ACC112 (cell line): ENCODE results near the gene TCF3.

ENCODE experiments used
- H2AFZ ChIP-seq: fragments of 200-600 bp; sonication (generic); one replicate; pipeline ENCODE4 v1.6.0; 2017; ENCODE audit warnings: antibody characterized with exemption, low read length; ENCODE audit not compliant: unreplicated experiment
- H3K27ac ChIP-seq: fragments of 200-600 bp; sonication (generic); 2 replicates; pipeline ENCODE4 v1.5.1; 2014; ENCODE audit warnings: low read depth, mild to moderate bottlenecking, antibody characterized with exemption, low read length, moderate library complexity
- H3K27me3 ChIP-seq: fragments of 200-600 bp; sonication (generic); 2 replicates; pipeline ENCODE4 v1.6.1; 2014; ENCODE audit warnings: mild to moderate bottlenecking, antibody characterized with exemption, low read length, moderate library complexity, mixed read lengths; ENCODE audit not compliant: insufficient read depth
- H3K36me3 ChIP-seq: fragments of 200-600 bp; sonication (generic); 2 replicates; pipeline ENCODE4 v1.6.1; 2016; ENCODE audit warnings: mild to moderate bottlenecking, antibody characterized with exemption, low read length, moderate library complexity, mixed read lengths; ENCODE audit not compliant: insufficient read depth
- H3K4me1 ChIP-seq: fragments of 200-600 bp; sonication (generic); one replicate; pipeline ENCODE4 v1.6.1; 2016; ENCODE audit warnings: low read length, mixed read lengths; ENCODE audit not compliant: insufficient read depth, unreplicated experiment, control insufficient read depth
- H3K4me3 ChIP-seq: fragments of 200-600 bp; sonication (generic); 2 replicates; pipeline ENCODE4 v1.5.1; 2014; ENCODE audit warnings: mild to moderate bottlenecking, low read depth, low read length
- H3K79me2 ChIP-seq: fragments of 200-600 bp; sonication (generic); one replicate; pipeline ENCODE4 v1.6.0; 2016; ENCODE audit warnings: low read length; ENCODE audit not compliant: control insufficient read depth, unreplicated experiment, insufficient read depth

Gene TCF3

DNA sequence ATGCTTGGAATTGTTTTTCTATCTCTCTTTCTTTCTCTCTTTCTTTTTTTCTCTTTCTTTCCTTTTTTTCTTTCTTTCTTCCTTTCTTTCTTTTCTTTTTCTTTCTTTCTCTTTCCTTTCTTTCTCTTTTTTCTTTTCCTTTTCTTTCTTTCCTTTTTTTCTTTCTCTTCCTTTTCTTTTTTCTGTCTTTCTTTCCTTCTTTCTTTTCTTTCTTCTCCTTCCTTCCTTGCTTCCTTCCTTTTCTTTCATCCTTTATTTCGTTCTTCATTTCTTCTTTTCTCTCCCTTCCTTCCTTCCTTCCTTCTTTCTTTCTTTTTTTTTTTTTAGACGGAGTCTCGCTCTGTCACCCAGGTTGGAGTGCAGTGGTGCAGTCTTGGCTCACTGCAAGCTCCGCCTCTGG is 82.4 kb downstream of the TCF3 start:
- H3K27ac ChIP-seq, result no peak overlapping the region
- no peaks in the 10 kb centered on the region for H3K27me3 ChIP-seq
- H3K36me3 ChIP-seq, result no peaks in the 10 kb centered on the region
- H3K4me1 ChIP-seq, result peaks cover 8% of the 10 kb centered on the region
- no peak overlapping the region for H2AFZ ChIP-seq
- H3K4me3 ChIP-seq, result no peak overlapping the region
- H3K79me2 ChIP-seq, result peaks cover 11% of the 10 kb centered on the region

DNA sequence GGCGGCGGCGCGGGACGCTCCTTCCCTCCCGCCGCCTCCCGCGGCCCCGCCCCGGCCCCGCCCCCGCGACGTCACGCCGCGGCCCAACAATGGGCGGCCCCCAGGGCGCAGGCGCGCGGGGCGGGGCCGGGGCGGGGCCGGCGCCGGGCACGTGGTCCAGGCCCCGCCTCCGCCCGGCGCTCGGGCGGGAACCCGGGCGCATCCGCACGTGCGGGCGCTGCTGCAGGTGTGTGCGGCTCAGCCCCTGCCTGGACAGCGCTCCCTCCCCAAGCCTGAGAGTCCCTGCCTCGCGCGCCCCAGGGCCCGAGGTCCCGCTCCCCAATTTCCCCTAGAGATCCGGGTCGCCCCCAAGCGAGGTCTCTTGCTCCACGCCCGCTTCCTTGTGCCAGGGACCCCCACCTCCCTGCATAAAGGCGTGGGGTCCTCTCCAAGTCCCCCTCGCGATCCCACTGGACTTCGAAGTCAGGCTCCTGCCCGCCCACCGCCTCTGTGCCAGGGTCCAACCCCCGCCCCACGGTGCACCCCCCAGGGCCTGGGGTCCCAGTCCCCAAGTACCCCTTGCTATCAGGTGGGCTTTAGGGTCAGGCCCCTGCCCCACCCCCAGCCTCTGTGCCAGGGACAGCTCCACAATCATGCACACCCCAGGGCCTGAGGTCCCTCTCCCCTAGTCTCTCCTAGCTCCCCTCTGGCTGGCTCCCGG is 83.9 kb downstream of the TCF3 start, which contains the start of gene MEX3D:
Gene MEX3D (minus strand): TSS at position 6 of the 700 bp plus-strand sequence. CDS start 267 bp downstream, outside the sequence.
- Histone ChIP-seq H2AFZ (no peak within 1 kb of the TSS), H3K27me3 (no peaks in the 10 kb centered on the region), H3K79me2 (peaks cover 11% of the 10 kb centered on the region), H3K36me3 (no peaks in the 10 kb centered on the region), H3K4me3 (peak within 1 kb of the TSS; percentile 89), H3K4me1 (peaks cover 8% of the 10 kb centered on the region), H3K27ac (no peak within 1 kb of the TSS)

DNA sequence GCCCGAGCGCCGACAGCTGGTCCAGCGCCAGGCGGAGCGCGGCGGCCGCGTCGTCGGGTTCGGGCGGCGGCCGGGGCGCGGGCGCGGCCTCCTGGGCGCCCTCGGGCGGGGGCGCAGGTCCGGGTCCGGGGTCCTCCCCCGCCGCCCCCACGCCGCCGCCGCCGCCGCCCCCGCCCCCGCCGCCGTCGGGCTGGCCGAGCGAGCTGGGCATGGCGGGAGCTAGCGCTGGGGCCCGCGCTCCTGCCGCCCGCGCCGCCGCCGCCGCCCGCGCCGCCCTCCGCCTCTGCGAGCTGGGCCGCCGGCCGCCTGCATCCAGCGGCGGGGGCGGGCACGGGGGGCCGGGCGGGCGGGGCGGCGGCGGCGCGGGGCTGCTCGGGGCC is 84.6 kb downstream of the TCF3 start:
- Histone ChIP-seq H2AFZ (no peak overlapping the region), H3K79me2 (peaks cover 13% of the 10 kb centered on the region), H3K27ac (no peak overlapping the region), H3K4me3 (no peak overlapping the region), H3K27me3 (no peaks in the 10 kb centered on the region), H3K36me3 (no peaks in the 10 kb centered on the region), H3K4me1 (peaks cover 8% of the 10 kb centered on the region)

DNA sequence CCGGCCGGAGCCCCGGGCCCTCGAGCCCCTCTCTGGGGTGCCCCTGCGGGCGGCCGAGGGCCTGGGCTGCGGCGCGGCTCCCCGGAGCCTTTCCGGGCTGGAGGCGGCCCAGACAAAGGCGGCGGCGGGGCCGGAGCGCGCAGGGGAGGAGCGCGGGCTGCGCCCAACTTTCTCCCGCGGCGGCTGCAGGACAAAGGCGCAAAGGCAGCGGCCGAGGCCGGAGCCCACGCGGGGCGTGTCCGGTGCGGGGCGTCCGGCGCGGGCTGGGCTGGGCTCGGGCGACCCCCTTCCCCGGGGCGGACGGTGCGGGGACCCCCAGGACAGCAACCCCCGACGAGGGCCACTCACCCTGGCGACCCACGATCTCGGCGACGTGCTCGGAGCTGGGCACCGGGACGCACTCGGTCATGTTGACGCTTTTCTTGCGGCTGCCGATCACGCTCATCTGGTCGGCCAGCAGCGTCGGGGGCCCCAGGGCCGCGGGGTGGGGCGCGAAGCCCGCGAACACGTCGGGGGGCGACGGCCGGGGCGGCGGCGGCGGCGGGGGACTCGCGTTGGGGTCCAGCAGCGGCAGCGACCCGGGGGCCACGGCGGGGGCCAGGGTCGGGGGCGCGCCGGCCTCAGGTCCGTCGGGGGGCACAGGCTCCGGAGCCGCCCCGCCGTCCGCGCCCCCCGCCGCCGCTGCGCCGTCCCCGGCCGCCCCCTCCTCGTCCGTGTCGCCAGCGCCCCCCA is 85.1 kb downstream of the TCF3 start:
- Histone ChIP-seq H3K4me1 (peaks cover 8% of the 10 kb centered on the region), H3K79me2 (peaks cover 14% of the 10 kb centered on the region), H3K27ac (peak overlapping the region; percentile 37; the same call in 1 of the 2 replicates)

DNA sequence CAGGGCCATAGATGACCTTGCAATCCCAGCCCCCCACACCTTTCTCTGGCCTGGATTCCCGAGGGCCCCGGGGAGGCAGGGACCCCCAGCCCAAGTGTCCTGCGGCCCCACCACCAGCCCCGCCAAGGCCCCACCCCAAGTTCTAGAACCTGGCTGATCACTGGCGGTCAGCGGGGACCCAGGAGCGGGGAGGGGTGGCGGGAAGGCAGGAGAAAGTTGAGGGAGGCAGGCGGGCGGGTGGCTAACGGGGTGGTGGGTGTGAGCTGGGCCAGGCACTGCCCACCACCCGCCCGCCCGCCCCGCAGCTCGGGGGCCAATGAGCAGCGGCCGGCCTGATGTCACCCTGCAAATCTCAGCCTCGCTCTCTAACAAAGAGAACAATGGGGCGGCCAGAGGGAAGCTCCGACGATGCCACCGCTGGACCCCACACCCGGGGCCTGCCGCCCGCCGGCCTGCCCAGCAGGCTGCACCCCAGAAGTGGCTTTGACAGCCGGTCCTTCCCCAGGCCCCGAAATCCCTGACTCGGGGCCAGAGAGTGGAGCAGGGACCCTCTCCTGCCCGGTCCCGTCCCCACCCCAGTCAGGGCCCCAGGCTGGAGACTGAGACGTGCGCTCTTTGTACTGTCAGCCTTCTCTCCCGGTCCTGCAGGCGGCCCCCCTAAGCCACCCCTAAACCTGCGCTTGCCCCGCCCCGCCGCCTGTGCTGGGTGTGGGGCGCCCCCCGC is 85.9 kb downstream of the TCF3 start:
- peaks cover 8% of the 10 kb centered on the region for H3K4me1 ChIP-seq
- peak overlapping the region; percentile 43 for H2AFZ ChIP-seq
- H3K79me2 ChIP-seq, result peaks cover 16% of the 10 kb centered on the region
- peak overlapping the region; percentile 37; the same call in 1 of the 2 replicates for H3K27ac ChIP-seq
- H3K27me3 ChIP-seq, result no peaks in the 10 kb centered on the region
- H3K36me3 ChIP-seq, result no peaks in the 10 kb centered on the region
- H3K4me3 ChIP-seq, result peak overlapping the region; percentile 89

More for the DNA sequence above, 85.1 kb downstream of the TCF3 start:
- H3K4me3 ChIP-seq, result peak overlapping the region; percentile 89
- no peaks in the 10 kb centered on the region for H3K27me3 ChIP-seq
- no peaks in the 10 kb centered on the region for H3K36me3 ChIP-seq
- H2AFZ ChIP-seq, result peak overlapping the region; percentile 43

DNA sequence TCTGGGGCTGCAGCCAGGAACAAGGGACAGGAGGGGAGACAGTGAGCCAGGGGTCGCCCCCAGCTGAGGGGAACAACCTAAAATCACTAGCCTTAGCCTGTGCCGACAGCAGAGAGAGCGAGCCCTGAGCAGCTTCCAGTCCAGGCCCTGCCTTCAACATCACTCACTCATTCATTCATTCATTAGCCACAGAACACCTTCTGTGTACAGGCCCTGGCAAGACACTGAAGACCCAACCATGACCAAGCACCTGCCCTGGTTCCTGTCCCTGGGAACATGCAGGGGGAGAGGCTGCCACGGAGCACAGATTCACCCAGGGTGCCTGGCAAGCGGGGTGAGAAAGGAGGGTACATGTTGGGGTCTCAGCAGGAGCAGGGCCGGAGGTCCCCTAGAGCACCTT is 89.2 kb downstream of the TCF3 start:
- no peak overlapping the region for H3K27ac ChIP-seq
- no peak overlapping the region for H3K4me3 ChIP-seq
- H2AFZ ChIP-seq, result no peak overlapping the region
- peaks cover 5% of the 10 kb centered on the region for H3K4me1 ChIP-seq
- H3K36me3 ChIP-seq, result no peaks in the 10 kb centered on the region
- H3K79me2 ChIP-seq, result peaks cover 17% of the 10 kb centered on the region
- H3K27me3 ChIP-seq, result no peaks in the 10 kb centered on the region

DNA sequence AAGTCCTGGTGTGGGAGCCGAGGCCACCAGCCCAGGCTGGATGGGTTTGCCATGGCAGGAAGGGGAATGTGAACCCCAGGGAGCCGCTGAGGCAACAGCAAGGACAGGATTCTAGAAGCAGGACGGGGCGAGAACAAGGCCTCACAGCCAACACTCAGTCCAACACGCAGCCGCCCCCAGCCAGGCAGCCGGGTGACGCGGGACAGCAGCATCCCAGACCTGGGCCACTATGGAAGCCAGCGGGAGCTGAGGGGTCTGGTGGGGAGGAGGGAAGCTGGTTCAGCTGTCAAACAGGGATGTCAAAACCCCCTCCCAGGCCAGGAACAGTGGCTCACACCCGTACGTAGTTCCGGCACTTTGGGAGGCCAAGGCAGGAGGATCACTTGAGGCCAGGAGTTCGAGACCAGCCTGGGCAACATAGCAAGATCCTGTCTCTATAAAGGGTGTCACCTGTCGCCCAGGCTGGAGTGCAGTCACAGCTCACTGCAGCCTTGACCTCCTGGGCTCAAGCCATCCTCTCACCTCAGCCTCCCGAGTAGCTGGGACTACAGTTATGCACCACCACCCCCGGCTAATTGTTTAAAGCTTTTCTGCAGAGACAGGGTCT is 91.1 kb downstream of the TCF3 start:
- H3K27me3 ChIP-seq, result no peaks in the 10 kb centered on the region
- no peaks in the 10 kb centered on the region for H3K36me3 ChIP-seq
- H3K4me1 ChIP-seq, result peaks cover 5% of the 10 kb centered on the region
- no peak overlapping the region for H3K4me3 ChIP-seq
- H3K27ac ChIP-seq, result no peak overlapping the region
- peaks cover 16% of the 10 kb centered on the region for H3K79me2 ChIP-seq
- H2AFZ ChIP-seq, result no peak overlapping the region

DNA sequence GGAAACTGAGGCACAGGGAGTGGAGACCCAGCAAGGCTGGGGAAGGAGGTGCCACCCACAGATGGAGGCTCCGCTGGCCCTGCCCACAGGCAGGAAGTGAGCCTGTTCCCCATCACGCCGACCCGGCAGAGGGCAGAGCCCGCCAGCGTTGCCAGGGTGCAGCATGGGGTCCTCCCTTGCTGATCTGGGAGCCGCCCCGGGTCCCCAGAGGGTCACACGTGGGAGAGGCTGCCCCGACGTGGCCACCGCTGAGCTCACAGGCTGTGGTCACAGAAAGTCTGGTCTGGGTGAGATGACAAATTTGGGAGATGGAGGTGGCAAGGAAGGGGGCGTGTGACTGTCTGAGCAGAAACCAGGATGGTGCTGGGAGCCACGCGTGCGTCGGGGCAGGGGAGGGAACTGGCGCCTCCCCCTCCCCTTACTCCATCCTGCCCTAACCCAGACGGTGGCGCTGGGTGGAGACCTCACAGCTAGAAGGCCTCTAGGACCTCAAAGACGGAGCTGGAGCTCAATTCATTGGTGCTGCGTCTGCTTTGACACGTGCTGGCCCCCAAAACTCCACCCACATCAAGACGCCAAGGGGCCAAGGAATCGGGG is 92.0 kb downstream of the TCF3 start:
- no peaks in the 10 kb centered on the region for H3K4me1 ChIP-seq
- no peak overlapping the region for H2AFZ ChIP-seq
- peaks cover 6% of the 10 kb centered on the region for H3K79me2 ChIP-seq
- H3K4me3 ChIP-seq, result no peak overlapping the region
- no peaks in the 10 kb centered on the region for H3K36me3 ChIP-seq
- H3K27me3 ChIP-seq, result no peaks in the 10 kb centered on the region
- no peak overlapping the region for H3K27ac ChIP-seq
